Sigmoid colon (tissue), 7 donors: Measurements from ENCODE around the gene DYSF. TPM values are rescaled to one million over a fixed set of nuclear protein-coding genes. Genes with fewer than 3 reads are reported as not detected.

Source experiments
- DNase-seq: peaks from one replicate; pipeline ENCODE4 v3.0.0-alpha.2; 2019
- H3K27ac ChIP-seq, 4 donors: fragments of 200-600 bp; sonication (generic); one replicate each; pipeline ENCODE4 v1.5.1; 2016 to 2019; ENCODE audit warnings: mild to moderate bottlenecking in 1 of 4
- H3K27me3 ChIP-seq, 3 donors: fragments of 200-600 bp; sonication (generic); one replicate each; pipeline ENCODE4 v1.5.1; 2019; ENCODE audit warnings: mild to moderate bottlenecking in 1 of 3
- H3K36me3 ChIP-seq, 4 donors: fragments of 200-600 bp; sonication (generic); one replicate each; pipeline ENCODE4 v1.5.1; 2016 to 2019
- H3K4me1 ChIP-seq, 4 donors: fragments of 200-600 bp; sonication (generic); one replicate each; pipeline ENCODE4 v1.5.1; 2017 to 2019
- H3K4me3 ChIP-seq, 4 donors: fragments of 200-600 bp; sonication (generic); one replicate each; pipeline ENCODE4 v1.5.1; 2017 to 2019; ENCODE audit warnings: mild to moderate bottlenecking in 2 of 4, moderate library complexity in 1 of 4
- H3K9me3 ChIP-seq, 4 donors: fragments of 200-600 bp in 3 of 4; sonication (generic) in 3 of 4; one replicate each; pipeline versions ENCODE4 v1.5.1 to v1.6.1; 2013 to 2019
- EP300 ChIP-seq, 4 donors: sonication (generic); formaldehyde crosslinking; IDR thresholded peaks; one replicate each; pipeline ENCODE4 v1.6.1; 2017; ENCODE audit warnings: antibody characterized with exemption in 4 of 4
- POLR2A ChIP-seq, 2 donors: fragments of 450-650 bp; IDR thresholded peaks; one replicate each; pipeline ENCODE4 v1.6.1; 2016; ENCODE audit warnings: antibody characterized with exemption in 2 of 2, mild to moderate bottlenecking in 2 of 2, moderate library complexity in 2 of 2
- POLR2AphosphoS5 ChIP-seq, 4 donors: sonication (generic); formaldehyde crosslinking; IDR thresholded peaks; one replicate each; pipeline ENCODE4 v1.6.1; 2017; ENCODE audit warnings: antibody characterized with exemption in 4 of 4
- WGBS, 2 donors: extraction: QIAGEN DNeasy Blood & Tissue Kit; methylation state at CpG; one replicate each; pipeline ENCODE4 v1.1.7; 2013; 5-methylcytosine and 5-hydroxymethylcytosine counted together
- intact Hi-C: fragments of 100-400 bp; cut with DNase I; formaldehyde crosslinking; loops from one replicate; pipeline ENCODE4 v1.15.1; 2023
- polyA plus RNA-seq, 3 donors: library from polyadenylated mRNA; stranded (reverse); fragments of 200-250 nt; gene quantifications; one replicate each; pipeline ENCODE4 v1.2.3, GENCODE V29; 2013
- total RNA-seq, 4 donors: library from RNA; depleted of rRNA; stranded (reverse); fragments of >200 nt; gene quantifications; one replicate each; pipeline ENCODE4 v1.1.0, GENCODE V29; 2016
- TF ChIP-seq, protein P1 (sequence below), 4 experiments: fragments of 450-650 bp in 3 of 4; fragments of 200-600 bp in 1 of 4; IDR thresholded peaks; one replicate each; pipeline ENCODE4 v1.5.1; 2016 to 2019; ENCODE audit warnings: antibody characterized with exemption in 4 of 4, mild to moderate bottlenecking in 3 of 4, moderate library complexity in 2 of 4
- donor health status: healthy with polysubstance abuse.
- donor health status: Bipolar disorder and iron deficiency.
- donor health status: healthy.

DYSF gene
- total and polyA plus RNA-seq, 7 donors: 1.6 to 49.6 (median 12.5) TPM

DNA sequence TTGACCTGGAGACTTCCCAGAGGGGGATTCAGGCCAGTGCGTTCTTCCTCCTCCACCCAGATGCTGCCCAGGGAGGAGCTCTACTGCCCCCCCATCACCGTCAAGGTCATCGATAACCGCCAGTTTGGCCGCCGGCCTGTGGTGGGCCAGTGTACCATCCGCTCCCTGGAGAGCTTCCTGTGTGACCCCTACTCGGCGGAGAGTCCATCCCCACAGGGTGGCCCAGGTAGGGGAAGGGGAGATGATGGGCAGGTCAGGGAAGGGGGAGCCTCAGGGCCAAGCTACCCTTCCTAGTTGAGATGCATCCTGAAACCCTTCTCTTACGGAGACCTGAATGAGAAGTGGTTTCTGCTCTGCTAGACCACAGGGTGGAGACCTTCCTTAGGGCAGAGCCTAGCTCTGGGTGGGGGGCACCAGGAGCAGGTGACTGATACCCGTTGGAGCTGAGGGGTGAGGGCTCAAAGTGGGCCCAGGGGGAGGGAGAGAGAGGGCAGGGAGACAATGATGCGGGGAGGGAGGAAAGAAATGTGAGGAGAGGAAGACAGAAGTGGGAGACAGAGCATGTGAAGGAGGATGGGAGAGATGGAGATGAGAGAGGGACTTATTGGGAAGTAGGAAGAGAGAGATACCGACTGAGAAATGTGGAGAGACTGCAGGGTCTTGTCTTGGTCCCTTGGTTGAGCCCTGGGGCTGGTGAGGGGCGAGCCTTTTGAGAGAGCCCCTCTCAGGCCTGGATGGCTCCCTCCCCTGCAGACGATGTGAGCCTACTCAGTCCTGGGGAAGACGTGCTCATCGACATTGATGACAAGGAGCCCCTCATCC lies 159.4 kb downstream of the DYSF start:
- intact Hi-C loops: loop anchor here (5.0 to 10.0 kb wide), 3 partner anchors 162 to 385 kb away; no protein-coding TSS in a partner anchor
- no peak overlapping the region for H3K27ac ChIP-seq
- DNase-seq: peak; percentile 55
- peaks cover 0 to 22% (median 21%) of the 10 kb centered on the region in 4 donors for H3K4me1 ChIP-seq
- no peak for TF ChIP-seq POLR2AphosphoS5 (IDR thresholded peaks at IDR 0.05)
- TF ChIP-seq, protein P1, sequence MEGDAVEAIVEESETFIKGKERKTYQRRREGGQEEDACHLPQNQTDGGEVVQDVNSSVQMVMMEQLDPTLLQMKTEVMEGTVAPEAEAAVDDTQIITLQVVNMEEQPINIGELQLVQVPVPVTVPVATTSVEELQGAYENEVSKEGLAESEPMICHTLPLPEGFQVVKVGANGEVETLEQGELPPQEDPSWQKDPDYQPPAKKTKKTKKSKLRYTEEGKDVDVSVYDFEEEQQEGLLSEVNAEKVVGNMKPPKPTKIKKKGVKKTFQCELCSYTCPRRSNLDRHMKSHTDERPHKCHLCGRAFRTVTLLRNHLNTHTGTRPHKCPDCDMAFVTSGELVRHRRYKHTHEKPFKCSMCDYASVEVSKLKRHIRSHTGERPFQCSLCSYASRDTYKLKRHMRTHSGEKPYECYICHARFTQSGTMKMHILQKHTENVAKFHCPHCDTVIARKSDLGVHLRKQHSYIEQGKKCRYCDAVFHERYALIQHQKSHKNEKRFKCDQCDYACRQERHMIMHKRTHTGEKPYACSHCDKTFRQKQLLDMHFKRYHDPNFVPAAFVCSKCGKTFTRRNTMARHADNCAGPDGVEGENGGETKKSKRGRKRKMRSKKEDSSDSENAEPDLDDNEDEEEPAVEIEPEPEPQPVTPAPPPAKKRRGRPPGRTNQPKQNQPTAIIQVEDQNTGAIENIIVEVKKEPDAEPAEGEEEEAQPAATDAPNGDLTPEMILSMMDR (IDR thresholded peaks at IDR 0.05): no peak
- no peak for TF ChIP-seq EP300 (IDR thresholded peaks at IDR 0.05)
- no peak for TF ChIP-seq POLR2A (IDR thresholded peaks at IDR 0.05)
- H3K4me3 ChIP-seq: no peak overlapping the region
- H3K27me3 ChIP-seq: no peaks in the 10 kb centered on the region
- WGBS, 2 donors: 90 to 94% methylated on average over 17 of the region's 17 CpGs
- H3K36me3 ChIP-seq: peaks cover 0 to 5% (median 0%) of the 10 kb centered on the region in 4 donors
- H3K9me3 ChIP-seq: no peaks in the 10 kb centered on the region

DNA sequence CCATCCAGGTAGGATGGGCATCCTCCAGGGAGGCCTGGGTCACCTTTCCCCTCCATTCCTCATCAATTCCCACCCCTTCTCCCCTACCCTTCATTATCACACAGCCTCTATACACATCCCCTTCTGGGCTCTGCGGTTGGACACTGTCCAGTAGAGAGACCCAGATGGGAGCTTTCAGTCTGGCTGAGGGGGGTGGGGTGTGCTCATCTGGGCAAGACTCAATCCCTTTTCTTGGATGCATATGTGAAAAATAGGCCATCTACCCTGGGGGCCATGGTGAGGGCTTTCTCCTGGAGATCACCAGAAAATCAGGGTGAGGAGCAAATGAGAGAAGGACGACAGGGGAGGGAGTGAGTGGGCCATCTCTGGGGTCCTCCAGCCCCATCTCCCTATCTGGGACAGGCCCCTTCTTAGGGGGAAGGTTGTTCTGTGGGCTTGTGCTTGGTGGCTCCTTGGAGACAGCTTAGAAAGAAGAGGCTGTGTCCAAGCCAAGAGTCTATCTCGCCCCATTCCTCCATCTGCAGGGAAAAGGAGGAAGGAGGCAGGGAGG lies 160.1 kb downstream of the DYSF start:
- no peaks in the 10 kb centered on the region for H3K27me3 ChIP-seq
- peaks cover 0 to 22% (median 21%) of the 10 kb centered on the region in 4 donors for H3K4me1 ChIP-seq
- no peak overlapping the region for H3K4me3 ChIP-seq
- intact Hi-C loops: loop anchor here (5.0 to 10.0 kb wide), 3 partner anchors 161 to 384 kb away; no protein-coding TSS in a partner anchor
- no peaks in the 10 kb centered on the region for H3K9me3 ChIP-seq
- H3K27ac ChIP-seq: no peak overlapping the region
- H3K36me3 ChIP-seq: peaks cover 0 to 5% (median 0%) of the 10 kb centered on the region in 4 donors
- peak; percentile 26 for DNase-seq
- TF ChIP-seq, protein P1 (IDR thresholded peaks at IDR 0.05): no peak
- TF ChIP-seq POLR2A (IDR thresholded peaks at IDR 0.05): no peak
- TF ChIP-seq EP300 (IDR thresholded peaks at IDR 0.05): no peak
- TF ChIP-seq POLR2AphosphoS5 (IDR thresholded peaks at IDR 0.05): no peak
- WGBS, 2 donors: 90 to 95% methylated on average over 3 of the region's 3 CpGs

DNA sequence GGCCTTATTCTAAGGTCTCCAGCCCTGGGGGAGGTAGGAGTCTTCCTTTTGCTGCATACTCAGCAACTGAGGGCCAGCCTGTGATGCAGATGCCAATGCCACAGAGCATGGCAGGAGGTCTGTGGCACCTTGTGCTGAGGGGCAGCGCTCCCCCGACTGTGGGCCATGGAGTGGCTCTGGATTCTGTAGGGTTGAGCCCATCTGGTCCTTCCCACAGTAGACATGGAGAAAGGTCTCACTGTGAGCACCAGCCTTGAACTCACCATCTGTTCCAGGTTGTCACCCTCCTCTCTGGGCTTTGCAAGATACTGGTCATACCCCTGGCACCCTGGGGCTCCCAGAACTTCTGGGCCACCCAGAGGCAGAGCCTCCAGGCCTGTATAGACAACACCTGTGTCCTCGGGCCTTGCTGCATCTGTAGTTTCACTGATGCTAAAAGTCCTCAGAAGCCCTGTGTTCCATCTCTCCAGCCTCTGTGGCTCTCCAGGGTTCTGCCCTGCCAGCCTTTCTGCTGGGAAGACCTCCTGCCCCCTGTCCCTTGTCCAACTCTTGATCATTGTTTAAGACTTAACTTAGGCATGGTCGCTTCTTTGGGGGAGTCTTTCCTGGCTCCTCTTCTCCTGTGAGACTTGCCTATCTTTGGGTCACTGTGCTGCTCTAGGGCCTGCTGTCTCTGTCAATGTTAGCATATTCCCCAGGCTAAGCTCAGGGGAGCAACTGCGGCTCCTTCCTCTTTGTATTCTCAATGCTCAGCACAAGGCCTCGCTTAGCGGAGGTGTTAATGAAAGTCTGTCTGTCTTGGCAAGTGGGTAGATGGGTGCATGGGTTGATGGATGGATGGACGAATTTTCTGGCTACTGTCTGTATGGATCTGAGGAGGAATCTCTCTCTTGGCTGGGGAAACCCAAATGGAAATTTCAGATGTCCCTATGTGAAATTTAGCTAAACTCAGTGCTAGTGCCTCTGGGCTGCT lies 160.9 kb downstream of the DYSF start:
- intact Hi-C loops: loop anchor here (5.0 to 10.0 kb wide), 3 partner anchors 161 to 383 kb away; no protein-coding TSS in a partner anchor
- WGBS, 2 donors: 90 to 95% methylated on average over 8 of the region's 8 CpGs
- Histone ChIP-seq H3K27me3 (no peaks in the 10 kb centered on the region), H3K9me3 (no peaks in the 10 kb centered on the region), H3K4me3 (no peak overlapping the region), H3K36me3 (peaks cover 0 to 5% (median 0%) of the 10 kb centered on the region in 4 donors), H3K4me1 (peaks cover 0 to 22% (median 21%) of the 10 kb centered on the region in 4 donors), H3K27ac (peak overlapping the region; percentile 54 to 66 (median 62))
- TF ChIP-seq, protein P1 (IDR thresholded peaks at IDR 0.05): no peak
- TF ChIP-seq POLR2A (IDR thresholded peaks at IDR 0.05): no peak
- peak; percentile 48 for DNase-seq

DNA sequence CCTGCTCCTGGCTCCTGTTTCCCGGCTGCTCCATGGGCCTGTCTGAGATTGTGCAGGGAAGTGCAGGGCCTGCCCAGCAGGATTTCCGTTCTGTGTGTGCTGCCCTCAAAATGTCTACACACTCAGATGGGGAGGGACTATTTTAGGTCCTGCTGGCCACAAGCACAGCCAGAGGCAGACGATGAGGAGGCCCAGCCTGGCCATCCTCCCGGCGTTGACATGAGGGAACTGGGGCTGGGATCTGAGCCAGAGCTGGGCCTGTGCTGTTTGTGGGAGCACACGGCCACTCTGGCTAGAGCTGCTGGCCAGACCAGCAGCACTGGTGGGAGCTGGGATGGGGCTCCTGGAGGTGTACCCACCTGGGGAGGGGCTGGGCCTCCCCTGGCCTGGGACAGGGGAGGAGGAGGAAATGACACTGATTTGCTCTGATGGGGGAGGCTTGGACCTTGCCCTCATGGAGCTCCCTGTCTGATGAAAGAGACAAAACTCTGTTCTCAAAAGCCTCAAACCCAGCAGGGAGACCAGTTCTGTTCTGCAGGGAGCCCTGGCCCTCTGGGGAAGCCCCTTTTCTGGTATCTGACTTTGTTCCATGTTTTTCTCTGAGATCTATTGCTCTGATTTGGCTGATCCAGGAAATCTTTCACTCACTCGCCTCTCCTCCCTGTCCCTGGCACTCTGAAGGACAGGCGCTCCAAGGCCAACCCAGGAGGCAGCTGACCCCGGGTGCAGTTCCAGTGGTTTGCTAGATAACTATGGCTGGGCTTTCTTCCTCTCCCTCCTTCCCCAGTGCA lies 161.8 kb downstream of the DYSF start:
- no peaks in the 10 kb centered on the region for H3K27me3 ChIP-seq
- DNase-seq: peak; percentile 96
- TF ChIP-seq POLR2A (IDR thresholded peaks at IDR 0.05) (no peak), POLR2AphosphoS5 (IDR thresholded peaks at IDR 0.05) (peak; percentile 63 to 77 (median 72)), EP300 (IDR thresholded peaks at IDR 0.05) (no peak)
- TF ChIP-seq, protein P1 (IDR thresholded peaks at IDR 0.05): no peak
- intact Hi-C loops: loop anchor here (5.0 to 10.0 kb wide), 5 partner anchors 52 to 532 kb away; partner anchors contain the start of gene CYP26B1
- no peaks in the 10 kb centered on the region for H3K9me3 ChIP-seq
- 68 to 75% methylated on average over 9 of the region's 9 CpGs for WGBS, 2 donors
- H3K4me1 ChIP-seq: peaks cover 0 to 22% (median 21%) of the 10 kb centered on the region in 4 donors
- peak overlapping the region; percentile 54 to 66 (median 62) for H3K27ac ChIP-seq
- H3K36me3 ChIP-seq: peaks cover 0 to 5% (median 0%) of the 10 kb centered on the region in 4 donors
- no peak overlapping the region for H3K4me3 ChIP-seq
